K562 (cell line): Measurements from ENCODE around the gene RNF11. TPM values are rescaled to one million over a fixed set of nuclear protein-coding genes. Genes with fewer than 3 reads are reported as not detected.
A peak's percentile ranks its signal among the peaks of the same experiment; 100 is the strongest.

Experiments
- ATF1 ChIP-seq, 2 experiments: fragments of 450-650 bp in 1 of 2; IDR thresholded peaks; 2 replicates each; pipeline ENCODE4 v1.6.1; 2016; ENCODE audit warnings: missing compliant biosample characterization in 1 of 2, missing genetic modification characterization in 1 of 2
- CHD4 ChIP-seq: fragments of 200-600 bp; sonication (generic); IDR thresholded peaks from 3 replicates; pipeline ENCODE4 v1.6.1; 2012; ENCODE audit warnings: low read depth, mild to moderate bottlenecking, mixed read lengths, low read length, inconsistent platforms; ENCODE audit not compliant: insufficient read depth, insufficient replicate concordance, poor library complexity, severe bottlenecking
- DIDO1 ChIP-seq: fragments of 450-650 bp; IDR thresholded peaks from 2 replicates; pipeline ENCODE4 v1.6.1; 2016; ENCODE audit warnings: low read depth, missing biosample characterization, missing genetic modification characterization
- E2F1 ChIP-seq: sonication (generic); formaldehyde crosslinking; IDR thresholded peaks from 2 replicates; pipeline ENCODE4 v1.8.1; 2023; ENCODE audit warnings: mild to moderate bottlenecking, missing genetic modification reagents, moderate library complexity
- FOXP1 ChIP-seq: sonication (generic); formaldehyde crosslinking; IDR thresholded peaks from 2 replicates; pipeline ENCODE4 v1.8.0; 2022; ENCODE audit warnings: mild to moderate bottlenecking, missing genetic modification reagents
- KAT8 ChIP-seq: fragments of 450-650 bp; IDR thresholded peaks from 2 replicates; pipeline ENCODE4 v1.6.1; 2016; ENCODE audit warnings: low read depth, mild to moderate bottlenecking
- KLF13 ChIP-seq: fragments of 450-650 bp; IDR thresholded peaks from 2 replicates; pipeline ENCODE4 v1.6.1; 2016; ENCODE audit warnings: missing genetic modification characterization, low read depth, mild to moderate bottlenecking, missing compliant biosample characterization, moderate library complexity, borderline replicate concordance
- MAZ ChIP-seq, 2 experiments: fragments of 450-650 bp in 1 of 2; sonication (generic) in 1 of 2; formaldehyde crosslinking; IDR thresholded peaks in 1 of 2; conservative IDR thresholded peaks in 1 of 2; 2 replicates each; pipeline versions ENCODE4 v1.4.0 to v1.5.0; 2020; ENCODE audit warnings: mild to moderate bottlenecking in 1 of 2, missing genetic modification reagents in 1 of 2
- MLLT1 ChIP-seq, 2 experiments: fragments of 450-650 bp; IDR thresholded peaks; 2 replicates each; pipeline ENCODE4 v1.6.1; 2016
- NUFIP1 ChIP-seq: fragments of 450-650 bp; IDR thresholded peaks from 2 replicates; pipeline ENCODE4 v1.6.1; 2018; ENCODE audit not compliant: partially characterized antibody
- RBFOX2 ChIP-seq: fragments of 200-400 bp; formaldehyde crosslinking; IDR thresholded peaks from 2 replicates; pipeline ENCODE4 v1.6.1; 2017; ENCODE audit warnings: low read depth, mild to moderate bottlenecking, low read length, moderate library complexity
- RCOR1 ChIP-seq, 2 experiments: IDR thresholded peaks; 2 replicates each; pipeline ENCODE4 v1.6.1; 2012; ENCODE audit warnings: low read depth in 2 of 2, low read length in 2 of 2, borderline replicate concordance in 1 of 2, improper control_type of control experiment in 1 of 2
- SMARCC2 ChIP-seq: fragments of 450-650 bp; IDR thresholded peaks from 2 replicates; pipeline ENCODE4 v1.6.1; 2017; ENCODE audit warnings: antibody characterized with exemption, moderate library complexity, mild to moderate bottlenecking, low read depth
- SUPT5H ChIP-seq: fragments of 450-650 bp; IDR thresholded peaks from 2 replicates; pipeline ENCODE4 v1.6.1; 2016
- TAF7 ChIP-seq: fragments of 450-650 bp; IDR thresholded peaks from 2 replicates; pipeline ENCODE4 v1.6.1; 2016; ENCODE audit warnings: missing genetic modification characterization, missing compliant biosample characterization
- TCF7L2 ChIP-seq: fragments of 150-350 bp; IDR thresholded peaks from 2 replicates; pipeline ENCODE4 v1.6.1; 2016; ENCODE audit warnings: low read depth, mild to moderate bottlenecking, low read length, moderate library complexity
- ZBTB33 ChIP-seq: sonication (generic); formaldehyde crosslinking; IDR thresholded peaks from 2 replicates; pipeline ENCODE4 v1.8.1; 2023; ENCODE audit warnings: mild to moderate bottlenecking, missing genetic modification reagents
- ZNF12 ChIP-seq: sonication (generic); formaldehyde crosslinking; IDR thresholded peaks from 2 replicates; pipeline ENCODE4 v1.4.0; 2020; ENCODE audit warnings: mild to moderate bottlenecking, missing genetic modification reagents
- ZNF277 ChIP-seq: fragments of 250-450 bp; sonication (Bioruptor Pico); IDR thresholded peaks from 2 replicates; pipeline ENCODE4 v1.8.0; 2022; ENCODE audit warnings: inconsistent platforms, mild to moderate bottlenecking, moderate library complexity, borderline replicate concordance
- ZNF444 ChIP-seq: fragments of 250-450 bp; sonication (Bioruptor Pico); IDR thresholded peaks from 2 replicates; pipeline ENCODE4 v1.4.0; 2020; ENCODE audit warnings: mild to moderate bottlenecking, moderate library complexity
- polyA plus RNA-seq, 8 experiments: library from polyadenylated mRNA; depleted of rRNA in 4 of 8; stranded (reverse) in 5 of 8; unstranded in 3 of 8; fragments of >200 nt; fragmentation: Nextera tagmentation in 2 of 8; fragmentation: Illumina TruSeq in 1 of 8; extraction: Ambion mirVana in 2 of 8; extraction: Trizol in 1 of 8; gene quantifications; 2 replicates each; pipeline versions ENCODE4 v1.2.1 to v1.2.3, GENCODE V29; 2011 to 2014; ENCODE audit warnings: inconsistent platforms in 1 of 8, missing spikeins in 1 of 8
- total RNA-seq, 7 experiments: library from RNA; depleted of rRNA in 6 of 7; stranded (reverse); fragments of >200 nt in 6 of 7; fragmentation: Illumina TruSeq in 2 of 7; extraction: Trizol in 2 of 7; gene quantifications; 2 replicates each; pipeline versions ENCODE4 v1.2.1 to v1.2.3, GENCODE V29; 2011 to 2021; ENCODE audit warnings: low replicate concordance in 1 of 7

RNF11 gene
- total and polyA plus RNA-seq, 9 of the 15 experiments (the other 6 are each of a cell fraction or from before 2014, with no cell fraction given) = 5.7 to 34.3 (median 23.1) TPM

GRCh38 chr1:51296383-51297357 is 60.6 kb downstream of the RNF11 start (continued):
- no peak for TF ChIP-seq SUPT5H
- no peak for TF ChIP-seq TCF7L2
- no peak for TF ChIP-seq CHD4
- no peak for TF ChIP-seq ATF1 (CRISPR knock-in tag; IDR thresholded peaks at IDR 0.05)
- peak; percentile 32; the same call in 1 of the 2 replicates for TF ChIP-seq ATF1 (tag; IDR thresholded peaks at IDR 0.05)
- TF ChIP-seq MAZ (CRISPR knock-in tag; conservative IDR thresholded peaks at IDR 0.05 in 1 of 2, IDR thresholded peaks at IDR 0.05 in 1 of 2) = peak; percentile 24 to 81; a peak in 3 of 4 replicates
- no peak for TF ChIP-seq ZNF277 (CRISPR knock-in tag)
- peak; percentile 94; the same call in 1 of the 2 replicates for TF ChIP-seq KLF13 (tag)
- TF ChIP-seq KAT8 = no peak
- no peak for TF ChIP-seq ZNF12 (CRISPR knock-in tag)
- TF ChIP-seq FOXP1 (CRISPR knock-in tag) = 0 out of 2 replicates have a peak, but pooled peaks have one; percentile 51
- TF ChIP-seq TAF7 (tag) = no peak
- no peak for TF ChIP-seq SMARCC2
- peak; percentile 52 for TF ChIP-seq NUFIP1
- peak in 1 of 2 experiments; percentile 54; a peak in 1 of 4 replicates for TF ChIP-seq RCOR1 (IDR thresholded peaks at IDR 0.05; ENCODE audit: borderline replicate concordance in 1 of 2, low read depth in 2 of 2, low read length in 2 of 2)
- TF ChIP-seq DIDO1 = no peak
- TF ChIP-seq MLLT1 (IDR thresholded peaks at IDR 0.05) = peak in 1 of 2 experiments; percentile 68; a peak in 1 of 4 replicates
- peak; percentile 64 for TF ChIP-seq RBFOX2
- TF ChIP-seq ZNF444 (CRISPR knock-in tag) = no peak
- TF ChIP-seq ZBTB33 (CRISPR knock-in tag) = peak; percentile 45; the same call in 1 of the 2 replicates
- TF ChIP-seq E2F1 = peak; percentile 48; the same call in 1 of the 2 replicates
